ENCODE results near the gene ERC2.
"Not testable (repeated sequence)": the region's sequence is repeated elsewhere in the genome, so short reads cannot be mapped to it uniquely, and the experiment has no call there.

Gene ERC2

GRCh38 chr3:55531321-55531720 lies 936.9 kb downstream of the ERC2 start:
- no peak for DNase-seq (ENCODE audit: low read depth, low spot score)

GRCh38 chr3:55527361-55527760 lies 940.9 kb downstream of the ERC2 start:
- DNase-seq (ENCODE audit: low read depth, low spot score) = no peak

GRCh38 chr3:55526332-55527030 lies 941.8 kb downstream of the ERC2 start:
- DNase-seq (ENCODE audit: low read depth, low spot score) = no peak

GRCh38 chr3:55525436-55525835 lies 942.8 kb downstream of the ERC2 start:
- DNase-seq (ENCODE audit: low read depth, low spot score) = no peak

GRCh38 chr3:55524565-55525244 lies 943.6 kb downstream of the ERC2 start:
- DNase-seq (ENCODE audit: low read depth, low spot score) = no peak

- no peak for DNase-seq (ENCODE audit: low read depth, low spot score)
Measured at GRCh38 chr3:55523471-55523870, 944.8 kb downstream of the ERC2 start.

- DNase-seq (ENCODE audit: low read depth, low spot score) = no peak
Measured at GRCh38 chr3:55521738-55522421, 946.4 kb downstream of the ERC2 start.

GRCh38 chr3:55521064-55521737 lies 947.1 kb downstream of the ERC2 start:
- no peak for DNase-seq (ENCODE audit: low read depth, low spot score)

GRCh38 chr3:55519019-55519418 lies 949.2 kb downstream of the ERC2 start:
- DNase-seq (ENCODE audit: low read depth, low spot score) = no peak

- DNase-seq (ENCODE audit: low read depth, low spot score) = no peak
Measured at GRCh38 chr3:55518451-55518850, 949.8 kb downstream of the ERC2 start.

GRCh38 chr3:55516392-55517030 lies 951.8 kb downstream of the ERC2 start:
- DNase-seq (ENCODE audit: low read depth, low spot score) = no peak

- DNase-seq (ENCODE audit: low read depth, low spot score) = no peak
Measured at GRCh38 chr3:55515550-55516246, 952.6 kb downstream of the ERC2 start.

GRCh38 chr3:55514962-55515361 lies 953.3 kb downstream of the ERC2 start:
- no peak for DNase-seq (ENCODE audit: low read depth, low spot score)

- no peak for DNase-seq (ENCODE audit: low read depth, low spot score)
Measured at GRCh38 chr3:55512571-55513343, 955.5 kb downstream of the ERC2 start.

GRCh38 chr3:55511895-55512570 lies 956.2 kb downstream of the ERC2 start:
- DNase-seq (ENCODE audit: low read depth, low spot score) = no peak

GRCh38 chr3:55508335-55508734 lies 959.9 kb downstream of the ERC2 start:
- DNase-seq (ENCODE audit: low read depth, low spot score) = no peak

GRCh38 chr3:55507808-55508207 lies 960.5 kb downstream of the ERC2 start:
- no peak for DNase-seq (ENCODE audit: low read depth, low spot score)

- DNase-seq (ENCODE audit: low read depth, low spot score) = no peak
Measured at GRCh38 chr3:55505776-55506175, 962.5 kb downstream of the ERC2 start.

GRCh38 chr3:55505102-55505501 lies 963.2 kb downstream of the ERC2 start:
- DNase-seq (ENCODE audit: low read depth, low spot score) = not testable (repeated sequence)

- no peak for DNase-seq (ENCODE audit: low read depth, low spot score)
Measured at GRCh38 chr3:55501905-55502304, 966.4 kb downstream of the ERC2 start.
